H54 (cell line): ENCODE results near the gene DSCAM.

ENCODE experiments used
- DNase-seq: peaks from one replicate; pipeline ENCODE4 v3.0.0; 2011; ENCODE audit warnings: low spot score, mixed read lengths; ENCODE audit not compliant: insufficient read length
- FAIRE-seq: peaks from 3 replicates; lab custom pipeline; 2011; peaks lifted over from hg19 to GRCh38; lab: Jason Lieb, UNC
- POLR2A ChIP-seq: IDR thresholded peaks from 2 replicates; pipeline ENCODE4 v1.6.1; 2011; ENCODE audit warnings: low read depth, mild to moderate bottlenecking, low read length

Gene DSCAM

GRCh38 chr21:40587736-40588346 is 259.1 kb downstream of the DSCAM start:
- FAIRE-seq (no peak), DNase-seq (no peak)
- TF ChIP-seq POLR2A: no peak

- DNase-seq (no peak), FAIRE-seq (no peak)
- TF ChIP-seq POLR2A: no peak
Measured at GRCh38 chr21:40586575-40586974, 260.4 kb downstream of the DSCAM start.

GRCh38 chr21:40577285-40578043 is 269.5 kb downstream of the DSCAM start:
- no peak for DNase-seq
- FAIRE-seq: no peak
- TF ChIP-seq POLR2A: no peak

- FAIRE-seq: no peak
- no peak for DNase-seq
- TF ChIP-seq POLR2A: no peak
Measured at GRCh38 chr21:40575976-40576375, 271.0 kb downstream of the DSCAM start.

- FAIRE-seq: no peak
- no peak for TF ChIP-seq POLR2A
- DNase-seq: no peak
Measured at GRCh38 chr21:40569357-40569756, 277.6 kb downstream of the DSCAM start.

- no peak for TF ChIP-seq POLR2A
- FAIRE-seq: no peak
- DNase-seq: no peak
Measured at GRCh38 chr21:40568807-40569206, 278.2 kb downstream of the DSCAM start.

GRCh38 chr21:40567501-40567900 is 279.5 kb downstream of the DSCAM start:
- TF ChIP-seq POLR2A: no peak
- DNase-seq (no peak), FAIRE-seq (no peak)

GRCh38 chr21:40566486-40566885 is 280.5 kb downstream of the DSCAM start:
- FAIRE-seq (no peak), DNase-seq (no peak)
- TF ChIP-seq POLR2A: no peak

GRCh38 chr21:40564318-40564717 is 282.6 kb downstream of the DSCAM start:
- no peak for FAIRE-seq
- no peak for TF ChIP-seq POLR2A
- DNase-seq: no peak

GRCh38 chr21:40563900-40564299 is 283.1 kb downstream of the DSCAM start:
- TF ChIP-seq POLR2A: no peak
- no peak for FAIRE-seq
- no peak for DNase-seq

- FAIRE-seq (no peak), DNase-seq (no peak)
- no peak for TF ChIP-seq POLR2A
Measured at GRCh38 chr21:40562242-40563002, 284.5 kb downstream of the DSCAM start.

- no peak for DNase-seq
- no peak for TF ChIP-seq POLR2A
- FAIRE-seq: no peak
Measured at GRCh38 chr21:40556442-40556968, 290.5 kb downstream of the DSCAM start.

- TF ChIP-seq POLR2A: no peak
- FAIRE-seq: no peak
- DNase-seq: no peak
Measured at GRCh38 chr21:40555021-40555528, 291.9 kb downstream of the DSCAM start.

GRCh38 chr21:40553781-40554180 is 293.2 kb downstream of the DSCAM start:
- DNase-seq: no peak
- FAIRE-seq: no peak
- TF ChIP-seq POLR2A: no peak
